Measurements from ENCODE around the gene TMEM109.

The TMEM109 gene

GRCh38 chr11:60873533-60873932, 40.4 kb upstream of the TMEM109 start:
- H3K36me3 ChIP-seq (ENCODE audit: insufficient read depth, insufficient read length, low read length): peaks cover 31% of the 10 kb centered on the region
- no peaks in the 10 kb centered on the region for H3K27me3 ChIP-seq (ENCODE audit: insufficient read depth, insufficient read length)
- no peak for DNase-seq (ENCODE audit: low read depth, low spot score)
- H3K4me3 ChIP-seq (ENCODE audit: insufficient read length, low read depth): no peak overlapping the region
- H3K9me3 ChIP-seq (ENCODE audit: insufficient read depth, low read length): no peaks in the 10 kb centered on the region
- no peak for TF ChIP-seq YY1 (IDR thresholded peaks at IDR 0.05; ENCODE audit: insufficient read depth, insufficient read length)
- no peak for TF ChIP-seq SUZ12 (IDR thresholded peaks at IDR 0.05; ENCODE audit: extremely low read depth, insufficient read depth, insufficient read length)
- no peak for TF ChIP-seq ZNF274 (IDR thresholded peaks at IDR 0.05; ENCODE audit: low read depth, low read length)
- H3K4me1 ChIP-seq (ENCODE audit: insufficient read depth, insufficient read length): peaks cover 16% of the 10 kb centered on the region
- no peak overlapping the region for H3K9ac ChIP-seq (ENCODE audit: insufficient read length, low read depth)

GRCh38 chr11:60874421-60875365, 39.3 kb upstream of the TMEM109 start:
- Histone ChIP-seq H3K4me1 (ENCODE audit: insufficient read depth, insufficient read length) (peaks cover 16% of the 10 kb centered on the region), H3K36me3 (ENCODE audit: insufficient read depth, insufficient read length, low read length) (peaks cover 39% of the 10 kb centered on the region)
- no peak for TF ChIP-seq SUZ12 (IDR thresholded peaks at IDR 0.05; ENCODE audit: extremely low read depth, insufficient read depth, insufficient read length)
- TF ChIP-seq YY1 (IDR thresholded peaks at IDR 0.05; ENCODE audit: insufficient read depth, insufficient read length): no peak
- TF ChIP-seq ZNF274 (IDR thresholded peaks at IDR 0.05; ENCODE audit: low read depth, low read length): no peak

GRCh38 chr11:60875366-60876167, 38.4 kb upstream of the TMEM109 start:
- H3K4me3 ChIP-seq (ENCODE audit: insufficient read length, low read depth): no peak overlapping the region
- H3K27me3 ChIP-seq (ENCODE audit: insufficient read depth, insufficient read length): no peaks in the 10 kb centered on the region
- H3K9ac ChIP-seq (ENCODE audit: insufficient read length, low read depth): no peak overlapping the region
- H3K9me3 ChIP-seq (ENCODE audit: insufficient read depth, low read length): no peaks in the 10 kb centered on the region
- H3K4me1 ChIP-seq (ENCODE audit: insufficient read depth, insufficient read length): peaks cover 16% of the 10 kb centered on the region
- H3K36me3 ChIP-seq (ENCODE audit: insufficient read depth, insufficient read length, low read length): peaks cover 48% of the 10 kb centered on the region
- no peak for TF ChIP-seq SUZ12 (IDR thresholded peaks at IDR 0.05; ENCODE audit: extremely low read depth, insufficient read depth, insufficient read length)
- no peak for TF ChIP-seq ZNF274 (IDR thresholded peaks at IDR 0.05; ENCODE audit: low read depth, low read length)
- no peak for TF ChIP-seq YY1 (IDR thresholded peaks at IDR 0.05; ENCODE audit: insufficient read depth, insufficient read length)
- no peak for DNase-seq (ENCODE audit: low read depth, low spot score)

More at GRCh38 chr11:60874421-60875365, 39.3 kb upstream of the TMEM109 start:
- Histone ChIP-seq H3K27me3 (ENCODE audit: insufficient read depth, insufficient read length) (no peaks in the 10 kb centered on the region), H3K9me3 (ENCODE audit: insufficient read depth, low read length) (no peaks in the 10 kb centered on the region), H3K9ac (ENCODE audit: insufficient read length, low read depth) (no peak overlapping the region), H3K4me3 (ENCODE audit: insufficient read length, low read depth) (no peak overlapping the region)
- DNase-seq (ENCODE audit: low read depth, low spot score): no peak

- H3K4me3 ChIP-seq (ENCODE audit: insufficient read length, low read depth): no peak overlapping the region
- no peaks in the 10 kb centered on the region for H3K9me3 ChIP-seq (ENCODE audit: insufficient read depth, low read length)
- peaks cover 53% of the 10 kb centered on the region for H3K36me3 ChIP-seq (ENCODE audit: insufficient read depth, insufficient read length, low read length)
- H3K9ac ChIP-seq (ENCODE audit: insufficient read length, low read depth): no peak overlapping the region
- TF ChIP-seq ZNF274 (IDR thresholded peaks at IDR 0.05; ENCODE audit: low read depth, low read length) (no peak), SUZ12 (IDR thresholded peaks at IDR 0.05; ENCODE audit: extremely low read depth, insufficient read depth, insufficient read length) (no peak), YY1 (IDR thresholded peaks at IDR 0.05; ENCODE audit: insufficient read depth, insufficient read length) (no peak)
- H3K4me1 ChIP-seq (ENCODE audit: insufficient read depth, insufficient read length): peaks cover 16% of the 10 kb centered on the region
- DNase-seq (ENCODE audit: low read depth, low spot score): no peak
- no peaks in the 10 kb centered on the region for H3K27me3 ChIP-seq (ENCODE audit: insufficient read depth, insufficient read length)
These were observed 37.8 kb upstream of the TMEM109 start for GRCh38 chr11:60876168-60876485.

GRCh38 chr11:60878245-60879101, 35.5 kb upstream of the TMEM109 start:
- H3K9ac ChIP-seq (ENCODE audit: insufficient read length, low read depth): no peak overlapping the region
- H3K9me3 ChIP-seq (ENCODE audit: insufficient read depth, low read length): no peaks in the 10 kb centered on the region
- H3K27me3 ChIP-seq (ENCODE audit: insufficient read depth, insufficient read length): no peaks in the 10 kb centered on the region
- no peak for TF ChIP-seq YY1 (IDR thresholded peaks at IDR 0.05; ENCODE audit: insufficient read depth, insufficient read length)
- TF ChIP-seq ZNF274 (IDR thresholded peaks at IDR 0.05; ENCODE audit: low read depth, low read length): no peak
- no peak for TF ChIP-seq SUZ12 (IDR thresholded peaks at IDR 0.05; ENCODE audit: extremely low read depth, insufficient read depth, insufficient read length)
- H3K4me3 ChIP-seq (ENCODE audit: insufficient read length, low read depth): no peak overlapping the region
- no peak for DNase-seq (ENCODE audit: low read depth, low spot score)
- peaks cover 8% of the 10 kb centered on the region for H3K4me1 ChIP-seq (ENCODE audit: insufficient read depth, insufficient read length)
- peaks cover 53% of the 10 kb centered on the region for H3K36me3 ChIP-seq (ENCODE audit: insufficient read depth, insufficient read length, low read length)

- Histone ChIP-seq H3K9ac (ENCODE audit: insufficient read length, low read depth) (no peak overlapping the region), H3K27me3 (ENCODE audit: insufficient read depth, insufficient read length) (no peaks in the 10 kb centered on the region), H3K9me3 (ENCODE audit: insufficient read depth, low read length) (no peaks in the 10 kb centered on the region), H3K4me3 (ENCODE audit: insufficient read length, low read depth) (no peak overlapping the region), H3K36me3 (ENCODE audit: insufficient read depth, insufficient read length, low read length) (peaks cover 53% of the 10 kb centered on the region), H3K4me1 (ENCODE audit: insufficient read depth, insufficient read length) (peaks cover 8% of the 10 kb centered on the region)
- TF ChIP-seq ZNF274 (IDR thresholded peaks at IDR 0.05; ENCODE audit: low read depth, low read length) (no peak), SUZ12 (IDR thresholded peaks at IDR 0.05; ENCODE audit: extremely low read depth, insufficient read depth, insufficient read length) (no peak), YY1 (IDR thresholded peaks at IDR 0.05; ENCODE audit: insufficient read depth, insufficient read length) (no peak)
- no peak for DNase-seq (ENCODE audit: low read depth, low spot score)
These were observed 34.9 kb upstream of the TMEM109 start for GRCh38 chr11:60879104-60879503.
